GM21515 (cell line): ENCODE results near the gene PCDH1.
"Not testable (repeated sequence)": the region's sequence is repeated elsewhere in the genome, so short reads cannot be mapped to it uniquely, and the experiment has no call there.

Source experiments
- ATAC-seq: cut with Tn5 transposase; IDR thresholded peaks from one replicate; pipeline ENCODE4 v1.9.1; 2021; ENCODE audit not compliant: unreplicated experiment

The PCDH1 gene

GRCh38 chr5:141902015-141902814 lies 24.0 kb upstream of the PCDH1 start:
- ATAC-seq = no peak

- ATAC-seq = no peak
Measured at GRCh38 chr5:141898448-141899049, 20.3 kb upstream of the PCDH1 start.

GRCh38 chr5:141897425-141897824 lies 19.2 kb upstream of the PCDH1 start:
- ATAC-seq = no peak

- not testable (repeated sequence) for ATAC-seq
Measured at GRCh38 chr5:141890429-141890828, 12.2 kb upstream of the PCDH1 start.

GRCh38 chr5:141889282-141889871 lies 11.2 kb upstream of the PCDH1 start:
- ATAC-seq = no peak

- ATAC-seq = no peak
Measured at GRCh38 chr5:141883892-141884318, 5.7 kb upstream of the PCDH1 start.

GRCh38 chr5:141883184-141883891 lies 5.1 kb upstream of the PCDH1 start:
- no peak for ATAC-seq

- ATAC-seq = no peak
Measured at GRCh38 chr5:141882594-141883183, 4.5 kb upstream of the PCDH1 start.

GRCh38 chr5:141881886-141882285 lies 3.7 kb upstream of the PCDH1 start:
- ATAC-seq = no peak

- no peak for ATAC-seq
Measured at GRCh38 chr5:141880961-141881801, 3.0 kb upstream of the PCDH1 start.

GRCh38 chr5:141879941-141880738 lies 1.9 kb upstream of the PCDH1 start:
- ATAC-seq = no peak

- ATAC-seq = no peak
Measured at GRCh38 chr5:141879426-141879759, 1.2 kb upstream of the PCDH1 start.

GRCh38 chr5:141878711-141879425 lies 658 bp upstream of the PCDH1 start:
- peak; percentile 93 for ATAC-seq

- no peak for ATAC-seq
Measured at GRCh38 chr5:141877356-141878185, 639 bp downstream of the PCDH1 start.

- no peak for ATAC-seq
Measured at GRCh38 chr5:141876628-141877355, 1.4 kb downstream of the PCDH1 start.

GRCh38 chr5:141875795-141876627 lies 2.2 kb downstream of the PCDH1 start:
- ATAC-seq = no peak
